C4-2B (cell line): ENCODE measurements around the gene LRRC47.

ENCODE experiments used
- CTCF ChIP-seq: fragments of 450-650 bp; conservative IDR thresholded peaks from 2 replicates; pipeline ENCODE4 v1.5.1; 2017; ENCODE audit warnings: mild to moderate bottlenecking
- ZFX ChIP-seq: fragments of 450-650 bp; IDR thresholded peaks from 2 replicates; pipeline ENCODE4 v1.6.1; 2017

- TF ChIP-seq CTCF (no peak), ZFX (no peak)
These were observed 3.8 kb upstream of the LRRC47 start for GRCh38 chr1:3799976-3800685.
